Neuronal stem cell (in vitro differentiated cells): ENCODE data around the gene EPB41L4A.
A peak's percentile ranks its signal among the peaks of the same experiment; 100 is the strongest.

ENCODE experiments used
- DNase-seq: peaks from one replicate; pipeline ENCODE4 v3.0.0-alpha.2; 2013; ENCODE audit warnings: low spot score
- H2AFZ ChIP-seq: one replicate; pipeline ENCODE4 v1.6.1; 2013; ENCODE audit warnings: mild to moderate bottlenecking, low read length, inconsistent platforms
- H2AK5ac ChIP-seq: 2 replicates; pipeline ENCODE4 v1.6.1; 2013; ENCODE audit warnings: low read depth, mild to moderate bottlenecking, inconsistent platforms, low read length, moderate library complexity, mixed read lengths
- H2BK120ac ChIP-seq: 2 replicates; pipeline ENCODE4 v1.6.1; 2013; ENCODE audit warnings: low read depth, mild to moderate bottlenecking, inconsistent platforms, low read length, moderate library complexity, mixed read lengths
- H2BK12ac ChIP-seq: one replicate; pipeline ENCODE4 v1.6.1; 2013; ENCODE audit warnings: low read length, inconsistent platforms
- H2BK15ac ChIP-seq: 2 replicates; pipeline ENCODE4 v1.6.1; 2013; ENCODE audit warnings: mild to moderate bottlenecking, low read length, inconsistent platforms, mixed read lengths
- H2BK5ac ChIP-seq: one replicate; pipeline ENCODE4 v1.6.1; 2013; ENCODE audit warnings: inconsistent platforms, mild to moderate bottlenecking, low read length, moderate library complexity
- H3K14ac ChIP-seq: one replicate; pipeline ENCODE4 v1.6.1; 2013; ENCODE audit warnings: low read length, inconsistent platforms
- H3K18ac ChIP-seq: 2 replicates; pipeline ENCODE4 v1.6.1; 2013; ENCODE audit warnings: low read length, inconsistent platforms
- H3K23ac ChIP-seq: 2 replicates; pipeline ENCODE4 v1.6.1; 2013; ENCODE audit warnings: low read depth, mild to moderate bottlenecking, mixed read lengths, low read length, inconsistent platforms; ENCODE audit not compliant: poor library complexity
- H3K27ac ChIP-seq: replicated peaks from 3 replicates; pipeline ENCODE4 v1.5.1; 2013; ENCODE audit warnings: low read length, inconsistent platforms
- H3K27me3 ChIP-seq, 3 experiments: 2 replicates each; pipeline ENCODE4 v1.6.1; 2013; ENCODE audit warnings: low read length in 3 of 3, mild to moderate bottlenecking in 2 of 3, inconsistent platforms in 1 of 3, low read depth in 1 of 3, mixed read lengths in 1 of 3, moderate library complexity in 1 of 3; ENCODE audit not compliant: control insufficient read depth in 3 of 3, insufficient read depth in 3 of 3
- H3K36me3 ChIP-seq, 2 donors: replicated peaks in 1 of 2; 2 replicates each; pipeline ENCODE4 v1.6.1; 2013; ENCODE audit warnings: low read length in 2 of 2; ENCODE audit not compliant: control insufficient read depth in 2 of 2, insufficient read depth in 2 of 2
- H3K4ac ChIP-seq: 2 replicates; pipeline ENCODE4 v1.6.1; 2013; ENCODE audit warnings: inconsistent platforms, mild to moderate bottlenecking, low read length, moderate library complexity
- H3K4me1 ChIP-seq, 2 donors: 1 replicate in 1 of 2; 2 replicates in 1 of 2; pipeline ENCODE4 v1.6.1; 2013; ENCODE audit warnings: low read length in 2 of 2, low read depth in 1 of 2; ENCODE audit not compliant: control insufficient read depth in 2 of 2, insufficient read depth in 1 of 2
- H3K4me2 ChIP-seq: one replicate; pipeline ENCODE4 v1.6.1; 2013; ENCODE audit warnings: mild to moderate bottlenecking, low read length, inconsistent platforms; ENCODE audit not compliant: insufficient read depth, poor library complexity, severe bottlenecking
- H3K4me3 ChIP-seq, 2 donors: 2 replicates each; pipeline ENCODE4 v1.5.1; 2013; ENCODE audit warnings: low read length in 2 of 2, mild to moderate bottlenecking in 2 of 2, inconsistent platforms in 1 of 2, moderate library complexity in 1 of 2
- H3K79me1 ChIP-seq: one replicate; pipeline ENCODE4 v1.6.1; 2013; ENCODE audit warnings: low read depth, mild to moderate bottlenecking, inconsistent platforms, low read length, moderate library complexity
- H3K9ac ChIP-seq: one replicate; pipeline ENCODE4 v1.6.1; 2013; ENCODE audit warnings: mild to moderate bottlenecking, low read depth, low read length, inconsistent platforms; ENCODE audit not compliant: poor library complexity
- H3K9me3 ChIP-seq, 2 donors: replicated peaks in 1 of 2; 2 replicates each; pipeline versions ENCODE3 to v1.6.1; 2013; ENCODE audit warnings: low read length in 2 of 2, mild to moderate bottlenecking in 2 of 2, inconsistent platforms in 1 of 2, low read depth in 1 of 2, mixed read lengths in 1 of 2, moderate library complexity in 1 of 2; ENCODE audit not compliant: control insufficient read depth in 2 of 2, insufficient read depth in 1 of 2
- H4K8ac ChIP-seq: one replicate; pipeline ENCODE4 v1.6.1; 2013; ENCODE audit warnings: low read depth, mild to moderate bottlenecking, inconsistent platforms, low read length, moderate library complexity
- H4K91ac ChIP-seq: one replicate; pipeline ENCODE4 v1.6.1; 2013; ENCODE audit warnings: low read length, low read depth, mild to moderate bottlenecking, inconsistent platforms; ENCODE audit not compliant: poor library complexity
- WGBS, 2 donors: extraction: QIAGEN DNeasy Blood & Tissue Kit; methylation state at CpG; one replicate each; pipeline ENCODE4 v1.1.7; 2013; ENCODE audit warnings: missing lambda C conversion rate in 2 of 2, mixed read lengths in 1 of 2; ENCODE audit not compliant: insufficient read length in 2 of 2, insufficient replicate concordance in 1 of 2; ENCODE audit errors: extremely low coverage in 2 of 2; 5-methylcytosine and 5-hydroxymethylcytosine counted together

EPB41L4A gene

GRCh38 chr5:112127861-112128260 lies 291.2 kb downstream of the EPB41L4A start:
- no peaks in the 10 kb centered on the region for H3K4me1 ChIP-seq
- no peak overlapping the region for H3K4ac ChIP-seq
- H3K27me3 ChIP-seq: peaks cover 0 to 3% (median 0%) of the 10 kb centered on the region in 3 experiments
- no peaks in the 10 kb centered on the region for H3K9me3 ChIP-seq
- no peak overlapping the region for H3K23ac ChIP-seq
- H2BK15ac ChIP-seq: no peak overlapping the region
- no peak overlapping the region for H3K4me3 ChIP-seq
- peak overlapping the region; percentile 2 for H2BK5ac ChIP-seq
- no peak overlapping the region for H2AFZ ChIP-seq
- H2BK120ac ChIP-seq: no peak overlapping the region
- H3K18ac ChIP-seq: no peak overlapping the region
- no peak overlapping the region for H3K14ac ChIP-seq
- H3K36me3 ChIP-seq: no peaks in the 10 kb centered on the region
- H3K4me2 ChIP-seq: no peak overlapping the region
- no peak overlapping the region for H4K8ac ChIP-seq
- no peak overlapping the region for H3K9ac ChIP-seq
- H2AK5ac ChIP-seq: no peak overlapping the region
- no peak overlapping the region for H2BK12ac ChIP-seq
- H4K91ac ChIP-seq: no peak overlapping the region
- H3K79me1 ChIP-seq: no peaks in the 10 kb centered on the region
- DNase-seq: no peak
- H3K27ac ChIP-seq: no peak overlapping the region

- Histone ChIP-seq H3K4me1 (no peaks in the 10 kb centered on the region), H3K27ac (no peak overlapping the region), H2BK12ac (no peak overlapping the region), H2AK5ac (no peak overlapping the region), H2AFZ (no peak overlapping the region), H3K14ac (no peak overlapping the region), H3K4ac (no peak overlapping the region), H3K27me3 (peaks cover 0 to 3% (median 0%) of the 10 kb centered on the region in 3 experiments), H3K9me3 (no peaks in the 10 kb centered on the region), H3K18ac (no peak overlapping the region), H3K79me1 (no peaks in the 10 kb centered on the region), H3K23ac (no peak overlapping the region), H4K8ac (no peak overlapping the region), H3K9ac (no peak overlapping the region), H3K36me3 (no peaks in the 10 kb centered on the region), H4K91ac (no peak overlapping the region), H2BK5ac (no peak overlapping the region), H3K4me2 (no peak overlapping the region), H2BK120ac (no peak overlapping the region), H2BK15ac (no peak overlapping the region), H3K4me3 (no peak overlapping the region)
- no peak for DNase-seq
- WGBS, 2 donors: no CpG with 5 or more reads among the region's 4 CpGs
These were observed 292.1 kb downstream of the EPB41L4A start for GRCh38 chr5:112126982-112127381.

- Histone ChIP-seq H3K23ac (no peak overlapping the region), H2BK120ac (no peak overlapping the region), H4K8ac (no peak overlapping the region), H3K9ac (no peak overlapping the region), H3K4me3 (no peak overlapping the region), H3K4ac (no peak overlapping the region), H3K18ac (no peak overlapping the region), H4K91ac (no peak overlapping the region), H3K14ac (no peak overlapping the region), H3K4me1 (no peaks in the 10 kb centered on the region), H3K27me3 (peaks cover 0 to 3% (median 0%) of the 10 kb centered on the region in 3 experiments), H2BK15ac (no peak overlapping the region), H2AFZ (no peak overlapping the region), H2BK5ac (no peak overlapping the region), H2BK12ac (no peak overlapping the region), H3K27ac (no peak overlapping the region), H3K9me3 (no peaks in the 10 kb centered on the region), H3K36me3 (no peaks in the 10 kb centered on the region), H2AK5ac (no peak overlapping the region), H3K79me1 (no peaks in the 10 kb centered on the region), H3K4me2 (no peak overlapping the region)
- no CpG with 5 or more reads among the region's 2 CpGs for WGBS, 2 donors
- no peak for DNase-seq
These were observed 293.2 kb downstream of the EPB41L4A start for GRCh38 chr5:112125903-112126302.

- Histone ChIP-seq H3K18ac (no peak overlapping the region), H4K91ac (no peak overlapping the region), H3K23ac (no peak overlapping the region), H2BK15ac (no peak overlapping the region), H3K27me3 (peaks cover 0 to 3% (median 0%) of the 10 kb centered on the region in 3 experiments), H2BK120ac (no peak overlapping the region), H4K8ac (no peak overlapping the region), H2BK12ac (no peak overlapping the region), H2BK5ac (no peak overlapping the region), H3K9ac (no peak overlapping the region), H2AFZ (no peak overlapping the region), H3K36me3 (no peaks in the 10 kb centered on the region), H3K27ac (no peak overlapping the region), H3K14ac (no peak overlapping the region), H3K4me2 (no peak overlapping the region), H3K9me3 (peaks cover 0 to 3% of the 10 kb centered on the region in 2 donors), H3K4me1 (no peaks in the 10 kb centered on the region), H3K4me3 (no peak overlapping the region), H3K79me1 (no peaks in the 10 kb centered on the region), H2AK5ac (no peak overlapping the region), H3K4ac (no peak overlapping the region)
- no CpG with 5 or more reads among the region's 3 CpGs for WGBS, 2 donors
- no peak for DNase-seq
These were observed 294.3 kb downstream of the EPB41L4A start for GRCh38 chr5:112124788-112125187.
